Amygdala (tissue), 56 donors: ENCODE measurements around the gene ZPBP2.
"Not testable (repeated sequence)": the region's sequence is repeated elsewhere in the genome, so short reads cannot be mapped to it uniquely, and the experiment has no call there.

Source experiments
- DNase-seq, 56 donors: peaks; one replicate each; lab custom pipeline; 2025; lab: John Stamatoyannopoulos, UW

ZPBP2 gene, protein sequence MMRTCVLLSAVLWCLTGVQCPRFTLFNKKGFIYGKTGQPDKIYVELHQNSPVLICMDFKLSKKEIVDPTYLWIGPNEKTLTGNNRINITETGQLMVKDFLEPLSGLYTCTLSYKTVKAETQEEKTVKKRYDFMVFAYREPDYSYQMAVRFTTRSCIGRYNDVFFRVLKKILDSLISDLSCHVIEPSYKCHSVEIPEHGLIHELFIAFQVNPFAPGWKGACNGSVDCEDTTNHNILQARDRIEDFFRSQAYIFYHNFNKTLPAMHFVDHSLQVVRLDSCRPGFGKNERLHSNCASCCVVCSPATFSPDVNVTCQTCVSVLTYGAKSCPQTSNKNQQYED

DNA sequence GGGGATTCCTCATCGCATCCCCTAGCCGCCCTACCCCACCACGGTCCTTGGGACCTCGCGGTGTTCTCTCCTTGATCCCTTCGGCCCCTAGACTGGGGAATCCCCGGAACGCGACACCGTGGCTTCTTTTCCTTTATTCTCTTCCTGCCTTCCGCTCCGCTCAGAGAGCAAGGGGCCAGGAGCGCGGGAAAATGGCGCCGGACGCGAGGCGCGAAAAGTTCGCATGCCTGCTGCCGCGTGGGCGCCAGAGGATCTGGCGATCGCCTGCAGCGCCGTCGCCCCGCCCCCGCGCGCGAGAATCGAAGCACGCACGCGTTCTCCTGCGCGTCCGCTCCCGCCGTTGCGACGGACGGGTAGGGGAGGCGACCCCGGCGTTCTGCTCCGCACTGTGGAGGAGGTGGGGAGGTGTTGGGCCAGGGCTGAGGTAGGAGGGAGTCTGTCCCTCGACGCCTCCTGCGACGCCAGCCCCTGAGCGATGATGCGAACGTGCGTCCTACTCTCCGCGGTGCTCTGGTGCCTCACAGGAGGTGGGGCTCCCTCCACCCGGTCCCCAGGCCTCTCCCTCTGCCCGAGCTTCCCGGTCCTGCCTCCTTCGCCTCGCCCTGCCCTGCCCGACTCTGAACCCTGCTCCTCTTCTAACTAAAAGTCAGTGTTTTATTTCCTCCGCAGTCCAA, at the start of gene ZPBP2:
ZPBP2 (plus strand) TSS at position 323 of the 674 bp plus-strand sequence; CDS start at position 476, 153 bp downstream.
- DNase-seq, result no peak

DNA sequence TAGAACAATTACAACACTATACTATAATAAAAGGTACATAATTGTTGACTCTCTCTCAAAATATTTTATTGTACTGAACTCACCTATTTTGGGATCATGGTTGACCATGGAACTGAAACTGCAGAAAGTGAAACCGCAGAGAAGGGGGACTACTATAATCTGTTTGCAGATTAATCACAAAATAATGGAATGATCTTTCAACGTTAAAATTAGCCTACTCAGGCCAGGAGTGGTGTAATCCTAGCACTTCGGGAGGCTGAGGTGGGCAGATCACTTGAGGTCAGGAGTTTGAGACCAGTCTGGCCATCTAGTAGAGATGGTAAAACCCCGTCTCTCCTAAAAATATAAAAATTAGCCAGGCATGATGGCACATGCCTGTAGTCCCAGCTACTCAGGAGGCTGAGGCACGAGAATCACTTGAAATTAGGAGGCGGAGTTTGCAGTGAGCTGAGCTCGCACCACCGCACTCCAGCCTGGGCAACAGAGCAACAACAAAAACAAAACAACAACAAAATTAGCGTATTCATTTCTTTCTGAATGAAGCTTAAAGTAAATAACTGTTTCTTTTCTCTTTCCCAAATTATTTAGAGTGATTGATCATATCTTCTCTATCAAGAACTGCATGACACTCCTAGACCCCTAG, 49.5 kb upstream of the ZPBP2 start:
- DNase-seq, result no peak

DNA sequence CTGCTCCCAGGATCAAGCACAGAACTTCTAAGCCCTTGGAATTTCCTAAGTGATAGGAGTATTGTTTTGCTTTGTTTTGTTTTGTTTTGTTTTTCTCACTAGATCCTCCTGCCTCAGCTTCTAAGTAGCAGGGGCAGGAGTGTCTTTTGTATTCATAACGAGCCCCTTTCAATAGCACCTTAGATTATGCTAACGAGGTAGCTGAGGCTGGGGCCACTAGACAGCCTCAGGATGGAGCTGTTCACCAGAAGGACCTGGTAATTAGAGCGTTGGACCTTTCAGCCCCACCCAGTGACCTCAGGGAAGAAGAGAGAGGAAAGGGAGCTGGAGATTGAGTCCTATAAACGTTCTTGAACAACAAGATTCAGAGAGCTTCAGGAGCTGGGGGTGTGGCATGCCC, 47.5 kb upstream of the ZPBP2 start:
- DNase-seq, result no peak

DNA sequence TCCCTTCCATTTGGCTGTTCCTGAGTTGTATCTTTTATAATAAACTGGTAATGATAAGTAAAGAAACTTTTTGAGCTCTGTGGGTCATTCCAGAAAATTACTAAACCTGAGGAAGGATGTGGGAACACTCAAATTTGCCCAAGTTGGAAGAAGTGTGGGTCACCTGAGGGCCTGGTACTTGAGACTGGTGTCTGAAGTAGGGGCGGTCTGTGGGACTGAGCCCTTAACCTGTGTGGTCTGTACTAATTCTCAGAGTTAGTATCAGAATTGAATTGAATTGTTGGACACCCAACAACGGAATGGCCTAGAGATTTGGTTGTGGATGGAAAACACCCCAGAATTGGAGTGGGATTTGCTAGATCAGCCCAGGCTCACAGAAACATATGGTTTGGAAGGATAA, 47.0 kb upstream of the ZPBP2 start:
- DNase-seq, result no peak

DNA sequence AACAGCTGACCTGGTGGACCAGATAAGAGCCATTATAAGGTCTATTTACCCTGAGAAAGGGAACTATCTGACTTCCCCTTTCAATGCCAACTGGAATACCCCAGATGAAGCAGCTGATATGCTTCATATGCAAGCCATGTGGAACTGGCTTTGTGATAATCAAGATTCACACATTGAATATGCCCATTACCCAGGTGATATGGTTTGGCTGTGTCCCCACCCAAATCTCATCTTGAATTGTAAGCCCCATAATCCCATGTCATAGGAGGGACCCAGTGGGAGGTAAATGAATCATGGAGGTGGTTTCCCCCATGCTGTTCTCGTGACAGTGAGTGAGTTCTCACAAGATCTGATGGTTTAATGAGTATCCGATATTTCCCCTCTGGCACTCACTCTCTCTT, 46.0 kb upstream of the ZPBP2 start:
- DNase-seq, result no peak

DNA sequence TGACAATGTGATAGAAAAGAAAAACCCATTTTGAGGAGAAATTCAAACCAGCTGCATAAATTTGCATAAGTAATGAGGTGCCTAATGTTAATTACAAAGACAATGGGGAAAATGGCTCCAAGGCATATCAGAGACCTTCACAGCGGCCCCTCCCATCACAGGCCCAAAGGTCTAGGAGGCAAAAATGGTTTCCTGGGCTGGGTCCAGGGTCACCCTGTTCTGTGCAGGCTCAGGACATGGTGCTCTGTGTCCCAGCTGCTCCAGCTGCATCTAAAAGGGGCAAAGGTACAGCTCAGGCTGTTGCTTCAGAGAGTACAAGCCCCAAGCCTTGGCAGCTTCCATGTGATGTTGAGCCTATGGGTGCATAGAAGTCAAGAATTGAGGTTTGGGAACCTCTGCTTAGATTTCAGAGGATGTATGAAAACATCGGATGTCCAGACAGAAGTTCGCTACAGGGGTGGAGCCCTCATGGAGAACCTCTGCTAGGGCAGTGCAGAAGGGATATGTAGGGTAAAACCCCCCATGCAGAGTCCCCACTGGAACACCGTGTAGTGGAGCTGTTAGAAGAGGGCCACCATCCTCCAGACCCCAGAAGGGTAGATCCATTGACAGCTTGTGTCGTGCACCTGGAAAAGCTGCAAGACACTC, 44.5 kb upstream of the ZPBP2 start:
- no peak for DNase-seq

DNA sequence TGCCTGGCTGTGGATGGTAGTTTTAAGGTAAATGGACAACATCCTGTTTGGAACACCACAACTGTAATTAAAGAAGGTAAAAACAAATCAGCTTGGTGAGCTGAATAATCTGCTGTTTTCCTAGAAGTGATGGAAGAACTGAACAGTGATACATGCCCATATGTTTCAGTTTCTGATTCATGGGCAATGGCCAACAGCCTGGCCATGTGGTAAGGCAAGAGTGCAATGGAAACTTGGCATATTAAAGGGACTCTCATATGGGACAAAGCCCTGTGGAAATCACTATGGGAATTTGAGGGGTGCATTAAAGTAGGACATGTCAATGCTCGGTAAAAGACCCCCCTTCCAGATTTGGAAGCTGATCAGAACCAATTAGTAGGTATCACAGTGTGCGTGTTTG, 41.7 kb upstream of the ZPBP2 start:
- DNase-seq, result no peak

DNA sequence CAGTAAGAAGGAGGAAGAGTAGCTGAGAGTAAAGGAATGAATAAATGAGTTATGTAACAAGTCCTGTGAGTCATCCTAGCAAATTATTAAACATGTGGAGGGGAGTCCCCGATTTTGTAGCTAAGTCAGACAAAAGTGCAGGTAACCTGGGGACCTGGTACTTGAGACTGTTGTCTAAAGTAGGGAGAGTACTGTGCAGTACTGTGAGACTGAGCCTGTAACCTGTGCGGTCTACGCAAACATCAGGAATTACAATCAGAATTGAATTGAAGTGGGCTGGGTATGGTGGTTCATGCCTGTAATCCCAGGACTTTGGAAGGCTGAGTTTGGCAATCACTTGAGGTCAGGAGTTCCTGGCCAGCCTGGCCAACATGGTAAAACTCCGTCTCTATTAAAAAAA, 39.6 kb upstream of the ZPBP2 start:
- DNase-seq, result no peak

DNA sequence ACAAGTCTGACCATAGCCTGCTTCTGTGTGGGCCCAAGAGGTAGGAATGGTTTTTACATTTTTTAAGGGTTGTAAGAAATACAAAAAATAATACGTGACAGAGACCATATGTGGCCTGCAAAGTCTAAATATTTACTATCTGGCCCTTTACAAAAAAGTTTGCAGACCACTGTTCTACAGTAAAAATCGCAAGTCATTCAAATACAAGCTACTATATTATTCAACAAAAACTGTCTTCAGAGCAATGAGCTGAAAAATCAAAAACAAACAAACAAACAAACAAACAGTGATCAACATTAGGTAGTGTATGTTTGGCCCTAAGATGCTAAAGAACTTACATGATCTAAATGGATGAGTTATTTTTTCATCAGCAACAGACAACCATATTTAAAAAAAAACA, 36.4 kb upstream of the ZPBP2 start:
- no peak for DNase-seq

DNA sequence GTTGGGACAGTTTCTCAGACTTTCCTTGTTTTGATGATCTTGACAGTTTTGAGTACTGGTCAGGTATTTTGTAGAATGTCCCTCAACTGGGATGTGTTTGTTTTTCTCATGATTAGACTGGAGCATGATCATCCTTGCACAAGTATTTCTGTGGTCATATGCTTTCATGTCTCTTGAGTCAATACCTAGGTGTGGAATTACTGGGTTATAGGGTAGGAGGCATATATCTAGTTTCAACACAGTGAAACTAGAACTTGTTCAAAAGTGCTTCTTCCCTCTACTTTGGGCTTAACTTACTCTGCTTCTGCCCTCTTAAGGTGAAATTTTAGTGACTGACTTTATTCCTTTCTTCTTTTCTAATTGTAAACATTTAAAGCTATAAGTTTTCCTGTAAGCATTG, 34.0 kb upstream of the ZPBP2 start:
- no peak for DNase-seq

DNA sequence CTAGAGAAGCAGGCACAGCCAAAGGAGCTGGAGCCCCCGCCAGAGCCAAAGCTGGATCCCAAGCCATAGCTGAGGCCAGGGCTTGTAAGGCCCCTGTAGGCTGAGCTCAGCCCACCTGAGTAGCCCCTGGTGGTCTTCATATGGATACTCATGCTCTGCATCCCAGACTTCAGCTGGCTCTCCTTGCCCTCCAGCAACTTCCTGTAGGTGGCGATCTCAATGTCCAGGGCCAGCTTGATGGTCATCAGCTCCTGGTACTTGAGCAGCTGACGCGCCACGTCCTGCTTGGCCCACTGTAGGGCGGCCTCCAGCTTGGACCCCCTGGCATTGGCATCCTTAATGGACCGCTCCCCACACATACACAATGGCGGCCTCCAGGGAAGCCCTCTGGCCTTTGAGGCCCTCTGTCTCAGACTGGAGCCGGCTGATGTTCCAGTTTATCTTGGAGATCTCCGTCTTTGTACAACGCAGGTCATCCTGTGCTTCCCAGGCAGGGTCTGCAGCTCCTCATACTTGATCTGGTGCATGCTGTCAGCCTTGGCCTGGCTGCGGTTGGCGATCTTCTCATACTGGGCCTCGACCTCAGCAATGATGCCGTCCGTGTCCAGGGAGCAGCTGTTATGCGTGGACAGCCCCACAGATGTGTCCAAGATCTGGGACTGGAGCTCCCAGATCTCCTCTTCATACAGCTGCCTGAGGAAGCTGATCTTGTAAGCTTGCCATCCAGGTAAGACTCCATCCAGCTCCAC, 32.8 kb upstream of the ZPBP2 start:
- DNase-seq, result no peak

DNA sequence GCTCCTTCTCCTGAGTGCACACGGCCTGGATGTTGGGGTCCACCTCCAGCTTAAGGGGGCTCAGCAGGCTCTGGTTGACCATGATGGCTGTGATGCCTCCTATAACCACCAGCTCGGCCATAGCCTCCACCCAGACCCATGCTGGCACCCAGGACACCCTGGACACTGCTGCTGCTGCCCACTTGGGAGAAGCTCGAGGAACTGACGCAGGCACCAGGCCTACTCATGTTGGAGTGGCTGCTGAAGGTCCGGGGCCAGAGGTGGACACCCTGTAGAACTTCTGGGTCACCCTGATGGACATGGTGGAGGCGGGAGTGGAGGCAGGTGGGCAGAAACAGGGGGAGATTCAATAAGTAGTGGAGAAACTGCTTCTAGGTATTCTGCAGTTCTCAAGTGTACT, 31.9 kb upstream of the ZPBP2 start:
- DNase-seq, result no peak

DNA sequence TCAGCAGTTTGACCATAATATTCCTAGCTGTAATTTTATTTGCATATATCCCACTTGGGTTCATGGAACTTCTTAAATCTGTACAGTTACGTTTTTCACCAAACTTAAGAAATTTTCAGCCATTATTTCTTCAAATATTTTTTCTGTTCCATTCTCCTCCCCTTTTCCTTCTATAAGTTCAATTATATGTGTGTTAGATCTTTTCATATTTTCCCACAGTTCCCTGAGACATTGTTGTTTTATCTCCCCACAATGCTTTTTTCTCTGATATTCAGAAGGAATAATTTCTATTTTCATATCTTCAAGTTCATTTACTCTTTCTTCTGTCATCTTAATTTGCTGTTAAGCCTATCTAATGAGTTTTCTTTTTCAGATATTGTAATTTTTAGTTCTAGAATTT, 29.9 kb upstream of the ZPBP2 start:
- no peak for DNase-seq

DNA sequence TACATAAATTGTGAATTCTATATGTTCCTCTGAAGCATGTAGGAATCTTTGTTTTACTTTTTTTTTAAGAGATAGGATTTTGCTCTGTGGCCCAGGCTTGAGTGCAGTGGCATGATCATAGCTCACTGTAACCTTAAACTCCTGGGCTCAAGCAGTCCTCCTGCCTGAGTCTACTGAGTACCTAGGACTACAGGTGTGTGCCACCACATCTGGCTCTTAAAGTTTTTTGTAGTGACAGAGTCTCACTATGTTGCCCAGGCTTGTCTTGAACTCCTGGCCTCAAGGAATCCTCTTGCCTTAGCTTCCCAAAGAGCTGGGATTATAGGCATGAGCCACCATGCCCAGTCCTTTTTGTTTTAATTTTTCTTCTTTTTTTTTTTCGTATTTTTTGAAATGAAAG, 29.2 kb upstream of the ZPBP2 start:
- DNase-seq, result no peak

DNA sequence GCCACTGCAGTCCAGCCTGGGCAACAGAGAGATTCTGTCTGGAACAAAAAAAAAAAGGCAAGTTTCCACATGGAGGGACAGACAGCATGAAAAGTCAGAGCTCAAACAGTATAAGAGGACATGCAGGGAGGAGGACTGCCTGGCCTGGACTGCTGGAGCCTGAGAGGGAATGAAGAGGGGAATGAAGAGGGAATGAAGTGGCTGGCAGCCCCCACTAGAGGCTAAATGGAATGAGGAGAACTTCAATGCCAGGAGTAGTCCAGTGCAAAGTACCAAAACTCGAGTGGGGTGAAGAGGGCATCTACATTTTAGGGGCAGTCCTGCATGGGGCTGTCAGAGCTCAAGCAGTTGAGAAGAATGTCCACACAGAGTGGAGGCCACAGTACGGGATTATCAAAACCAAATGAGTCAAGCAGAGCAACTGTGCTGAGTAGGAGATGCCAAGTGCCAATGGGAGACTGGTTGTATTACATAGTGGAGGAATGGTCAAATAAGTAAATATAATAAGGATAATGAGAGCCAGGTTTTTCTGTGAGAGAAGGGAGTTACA, 26.8 kb upstream of the ZPBP2 start:
- no peak for DNase-seq

DNA sequence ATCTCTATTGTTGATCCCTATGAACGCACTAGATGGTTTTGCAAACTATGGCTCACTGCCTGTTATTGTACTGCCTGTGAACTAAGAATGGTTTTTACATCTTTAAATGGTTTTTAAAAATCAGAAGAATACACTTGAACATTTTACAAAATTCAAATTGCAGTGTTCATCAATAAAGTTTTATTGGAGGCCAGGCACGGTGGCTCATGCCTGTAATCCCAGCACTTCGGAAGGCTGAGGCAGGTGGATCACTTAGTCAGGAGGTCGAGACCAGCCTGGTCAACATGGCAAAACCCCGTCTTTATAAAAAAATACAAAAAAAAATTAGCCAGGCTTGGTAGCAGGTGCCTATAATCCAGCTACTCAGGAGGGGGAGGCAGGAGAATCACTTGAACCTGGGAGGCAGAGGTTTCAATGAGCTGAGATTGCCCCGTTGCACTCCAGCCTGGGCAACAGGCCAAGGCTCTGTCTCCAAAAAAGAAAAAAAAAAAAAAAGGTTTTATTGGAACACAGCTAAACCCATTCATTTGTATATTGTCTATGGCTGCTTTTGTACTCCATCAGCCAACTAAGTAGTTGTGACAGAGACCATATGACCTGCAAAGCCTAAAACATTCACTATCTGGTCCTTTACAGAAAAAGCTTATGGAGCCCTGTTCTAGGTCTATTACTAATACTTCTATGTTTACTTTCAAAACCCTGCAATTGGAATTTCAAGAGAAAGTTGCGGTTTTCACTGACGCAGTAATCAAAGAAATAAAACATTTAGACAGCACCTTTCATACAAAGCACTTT, 22.8 kb upstream of the ZPBP2 start:
- no peak for DNase-seq

DNA sequence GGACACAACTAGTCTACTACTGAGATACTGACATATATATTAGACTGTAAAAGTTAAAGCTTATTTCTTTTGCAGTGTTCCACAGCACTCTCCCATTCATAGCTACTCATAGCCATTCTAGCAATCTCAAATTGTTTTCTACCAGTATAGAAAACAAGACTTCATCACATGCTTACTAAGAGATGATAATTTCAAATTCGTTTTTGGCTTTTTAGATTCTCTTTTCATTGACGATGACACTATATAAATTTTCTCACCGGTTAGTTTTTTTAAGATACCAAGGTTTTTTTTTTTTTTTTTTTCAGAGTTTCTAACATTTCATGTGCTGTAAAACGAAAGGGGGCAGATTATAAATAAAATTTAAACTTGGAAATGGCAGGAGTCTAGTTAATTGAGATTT, 21.8 kb upstream of the ZPBP2 start:
- DNase-seq, result no peak

DNA sequence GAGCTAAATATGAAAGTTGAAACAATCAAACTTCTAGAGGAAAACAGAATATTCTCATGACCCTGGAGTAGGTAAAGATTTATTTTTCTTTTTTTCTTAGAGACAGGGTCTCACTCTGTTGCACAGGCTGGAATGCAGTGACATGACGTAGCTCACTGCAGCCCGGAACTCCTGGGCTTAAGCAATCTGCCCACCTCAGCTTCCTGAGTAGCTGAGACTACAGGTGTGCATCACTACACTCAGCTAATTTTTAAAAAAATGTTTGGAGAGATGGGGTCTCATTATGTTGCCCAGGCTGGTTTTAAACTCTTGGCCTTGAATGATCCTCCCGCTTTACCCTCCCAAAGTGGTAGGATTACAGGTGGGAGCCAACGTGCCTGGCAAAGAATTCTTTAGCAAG, 19.4 kb upstream of the ZPBP2 start:
- DNase-seq, result no peak

DNA sequence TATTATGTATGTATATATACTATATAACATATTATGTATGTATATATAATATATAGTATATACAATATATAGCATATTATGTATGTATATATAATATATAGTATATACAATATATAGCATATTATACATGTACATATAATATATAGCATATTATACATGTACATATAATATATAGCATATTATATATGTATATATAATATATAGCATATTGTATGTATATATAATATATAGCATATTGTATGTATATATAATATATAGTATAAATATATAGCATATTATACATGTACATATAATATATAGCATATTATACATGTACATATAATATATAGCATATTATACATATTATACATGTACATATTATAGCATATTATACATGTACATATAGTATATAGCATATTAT, 17.8 kb upstream of the ZPBP2 start:
- DNase-seq, result not testable (repeated sequence)

DNA sequence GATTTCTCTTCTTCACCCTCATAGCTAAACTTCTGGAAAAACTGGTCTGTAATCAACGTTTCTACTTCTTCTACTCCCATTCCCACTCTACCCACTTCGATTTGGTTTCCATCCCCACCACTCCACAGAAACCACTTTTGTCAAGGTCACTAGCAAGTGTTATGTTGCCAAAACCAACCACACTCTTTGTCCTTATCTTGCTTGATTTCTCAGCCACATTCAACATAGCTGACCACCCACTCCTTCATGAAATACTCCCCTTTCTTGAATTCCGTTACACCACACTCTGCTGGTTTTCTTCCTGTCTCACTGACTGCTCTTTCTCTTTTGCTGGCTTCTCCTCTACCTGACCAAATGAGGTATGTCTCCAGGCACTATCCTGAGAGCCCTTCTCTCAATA, 15.8 kb upstream of the ZPBP2 start:
- no peak for DNase-seq
